Duodenal mucosa (tissue), 2 donors: ENCODE data around the gene CDH2.

Experiments used
- H3K27ac ChIP-seq: one replicate; pipeline ENCODE4 v1.7.0; 2013; ENCODE audit warnings: low read depth, low read length
- H3K27me3 ChIP-seq, 2 donors: one replicate each; pipeline ENCODE4 v1.7.0; 2013; ENCODE audit warnings: low read length in 2 of 2, control low read depth in 1 of 2; ENCODE audit not compliant: insufficient read depth in 2 of 2, control insufficient read depth in 1 of 2
- H3K36me3 ChIP-seq, 2 donors: one replicate each; pipeline ENCODE4 v1.7.0; 2013; ENCODE audit warnings: low read length in 2 of 2, control low read depth in 1 of 2; ENCODE audit not compliant: insufficient read depth in 2 of 2, control insufficient read depth in 1 of 2
- H3K4me1 ChIP-seq, 2 donors: one replicate each; pipeline ENCODE4 v1.7.0; 2013; ENCODE audit warnings: low read length in 2 of 2, control low read depth in 1 of 2; ENCODE audit not compliant: insufficient read depth in 2 of 2, control insufficient read depth in 1 of 2
- H3K4me3 ChIP-seq, 2 donors: one replicate each; pipeline ENCODE4 v1.7.0; 2013; ENCODE audit warnings: low read length in 2 of 2, low read depth in 1 of 2
- H3K9ac ChIP-seq, 2 donors: one replicate each; pipeline ENCODE4 v1.7.0; 2013; ENCODE audit warnings: low read length in 2 of 2, low read depth in 1 of 2
- H3K9me3 ChIP-seq, 2 donors: one replicate each; pipeline ENCODE4 v1.7.0; 2013; ENCODE audit warnings: low read length in 2 of 2, control low read depth in 1 of 2; ENCODE audit not compliant: control insufficient read depth in 1 of 2

CDH2 gene

DNA sequence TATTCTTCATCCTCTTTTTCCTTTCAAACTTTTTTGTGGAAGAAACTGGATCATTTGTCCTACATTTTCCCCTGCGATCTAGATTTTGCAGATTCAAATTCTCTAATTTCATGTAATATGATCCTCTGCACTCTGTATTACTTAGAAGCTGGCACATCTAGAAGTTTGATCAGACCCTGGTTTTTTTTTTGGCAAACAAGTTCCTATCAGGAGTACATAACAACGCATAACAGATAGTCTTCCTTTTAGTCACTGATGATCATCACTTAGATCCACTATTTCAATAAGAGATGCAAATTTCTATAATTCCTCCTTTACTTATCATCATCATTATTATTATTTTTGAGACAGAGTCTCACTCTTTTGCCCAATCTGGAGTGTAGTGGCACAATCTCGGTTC, 117.1 kb downstream of the CDH2 start:
- no peaks in the 10 kb centered on the region for H3K36me3 ChIP-seq
- no peak overlapping the region for H3K9ac ChIP-seq
- no peaks in the 10 kb centered on the region for H3K27me3 ChIP-seq
- H3K9me3 ChIP-seq: no peaks in the 10 kb centered on the region
- no peaks in the 10 kb centered on the region for H3K4me1 ChIP-seq
- H3K4me3 ChIP-seq: no peak overlapping the region
- no peak overlapping the region for H3K27ac ChIP-seq

DNA sequence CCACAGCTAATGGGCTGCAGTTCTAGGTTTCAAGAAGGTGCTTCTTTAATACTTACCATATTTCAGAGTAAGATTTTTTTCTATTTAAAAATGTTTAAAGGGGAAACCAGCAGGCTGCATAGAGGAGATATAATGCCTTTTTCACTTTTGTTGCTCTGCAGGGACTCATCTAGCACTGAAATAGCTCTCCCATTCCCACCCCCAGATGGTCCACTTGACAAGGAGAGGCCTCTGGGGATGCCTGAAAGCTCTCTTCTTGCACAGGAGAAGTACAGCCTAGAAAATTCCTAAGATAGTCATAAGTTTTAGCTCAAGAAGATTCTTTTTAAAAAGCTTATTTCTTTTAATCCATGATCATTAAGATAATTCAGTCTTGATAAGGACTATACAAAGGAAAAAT, 126.4 kb downstream of the CDH2 start:
- Histone ChIP-seq H3K9ac (no peak overlapping the region), H3K4me3 (no peak overlapping the region), H3K36me3 (no peaks in the 10 kb centered on the region), H3K27ac (no peak overlapping the region), H3K27me3 (no peaks in the 10 kb centered on the region), H3K4me1 (no peaks in the 10 kb centered on the region), H3K9me3 (no peaks in the 10 kb centered on the region)

- no peaks in the 10 kb centered on the region for H3K4me1 ChIP-seq
- no peaks in the 10 kb centered on the region for H3K9me3 ChIP-seq
- no peaks in the 10 kb centered on the region for H3K36me3 ChIP-seq
- no peaks in the 10 kb centered on the region for H3K27me3 ChIP-seq
- H3K27ac ChIP-seq: no peak overlapping the region
- no peak overlapping the region for H3K4me3 ChIP-seq
- no peak overlapping the region for H3K9ac ChIP-seq
Measured at GRCh38 chr18:28048612-28049011, 128.3 kb downstream of the CDH2 start.

GRCh38 chr18:28045880-28046279, 131.1 kb downstream of the CDH2 start:
- H3K9ac ChIP-seq: no peak overlapping the region
- H3K4me1 ChIP-seq: no peaks in the 10 kb centered on the region
- no peak overlapping the region for H3K27ac ChIP-seq
- no peaks in the 10 kb centered on the region for H3K36me3 ChIP-seq
- H3K4me3 ChIP-seq: no peak overlapping the region
- no peaks in the 10 kb centered on the region for H3K27me3 ChIP-seq
- no peaks in the 10 kb centered on the region for H3K9me3 ChIP-seq

GRCh38 chr18:28045176-28045810, 131.6 kb downstream of the CDH2 start:
- Histone ChIP-seq H3K4me3 (no peak overlapping the region), H3K9me3 (no peaks in the 10 kb centered on the region), H3K27ac (no peak overlapping the region), H3K27me3 (no peaks in the 10 kb centered on the region), H3K36me3 (no peaks in the 10 kb centered on the region), H3K4me1 (no peaks in the 10 kb centered on the region), H3K9ac (no peak overlapping the region)

GRCh38 chr18:28044036-28044435, 132.9 kb downstream of the CDH2 start:
- no peaks in the 10 kb centered on the region for H3K27me3 ChIP-seq
- H3K4me1 ChIP-seq: no peaks in the 10 kb centered on the region
- H3K36me3 ChIP-seq: no peaks in the 10 kb centered on the region
- no peaks in the 10 kb centered on the region for H3K9me3 ChIP-seq
- no peak overlapping the region for H3K4me3 ChIP-seq
- H3K27ac ChIP-seq: no peak overlapping the region
- H3K9ac ChIP-seq: no peak overlapping the region

DNA sequence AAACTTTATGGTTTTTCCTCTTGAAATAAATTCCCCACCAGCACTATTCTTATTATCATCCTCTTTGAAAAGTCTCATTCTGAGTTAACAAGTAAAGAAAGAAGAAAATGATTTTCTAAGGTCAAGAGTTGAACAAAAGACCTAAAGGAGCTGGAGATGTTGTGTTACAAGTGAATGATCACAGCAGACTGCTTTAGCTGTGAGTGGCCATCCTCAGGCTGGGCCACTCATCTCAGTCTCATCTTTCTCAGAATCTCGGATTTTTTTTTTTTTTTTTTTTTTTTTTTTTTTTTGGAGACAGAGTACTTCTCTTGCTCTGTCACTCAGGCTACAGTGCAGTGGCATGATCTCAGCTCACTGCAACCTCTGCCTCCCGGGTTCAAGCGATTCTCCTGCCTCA, 133.3 kb downstream of the CDH2 start:
- H3K4me3 ChIP-seq: no peak overlapping the region
- no peaks in the 10 kb centered on the region for H3K9me3 ChIP-seq
- no peak overlapping the region for H3K9ac ChIP-seq
- H3K27ac ChIP-seq: no peak overlapping the region
- no peaks in the 10 kb centered on the region for H3K27me3 ChIP-seq
- H3K36me3 ChIP-seq: no peaks in the 10 kb centered on the region
- no peaks in the 10 kb centered on the region for H3K4me1 ChIP-seq

DNA sequence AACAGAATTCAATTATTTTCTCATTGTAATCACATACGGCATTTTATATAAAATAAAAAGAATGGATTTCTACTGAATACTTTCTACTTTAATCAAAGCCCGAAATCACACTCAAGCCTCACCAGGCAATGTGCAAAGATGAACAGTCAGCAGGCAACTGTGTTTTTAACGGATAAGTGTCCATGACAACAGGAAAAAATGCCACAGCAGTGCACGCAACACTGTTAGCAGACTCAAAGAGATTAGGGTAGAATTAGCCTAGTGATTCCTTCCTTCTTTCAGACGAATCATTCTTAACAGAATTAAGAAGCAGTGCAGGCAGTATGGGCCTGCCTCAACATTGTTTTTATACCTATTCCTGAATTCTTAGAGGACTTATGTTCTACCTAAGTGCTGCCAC, 135.6 kb downstream of the CDH2 start:
- no peak overlapping the region for H3K4me3 ChIP-seq
- no peaks in the 10 kb centered on the region for H3K36me3 ChIP-seq
- no peaks in the 10 kb centered on the region for H3K9me3 ChIP-seq
- no peaks in the 10 kb centered on the region for H3K27me3 ChIP-seq
- no peaks in the 10 kb centered on the region for H3K4me1 ChIP-seq
- no peak overlapping the region for H3K27ac ChIP-seq
- no peak overlapping the region for H3K9ac ChIP-seq

GRCh38 chr18:28040716-28041115, 136.2 kb downstream of the CDH2 start:
- Histone ChIP-seq H3K27me3 (no peaks in the 10 kb centered on the region), H3K9ac (no peak overlapping the region), H3K36me3 (no peaks in the 10 kb centered on the region), H3K4me3 (no peak overlapping the region), H3K4me1 (no peaks in the 10 kb centered on the region), H3K27ac (no peak overlapping the region), H3K9me3 (no peaks in the 10 kb centered on the region)

DNA sequence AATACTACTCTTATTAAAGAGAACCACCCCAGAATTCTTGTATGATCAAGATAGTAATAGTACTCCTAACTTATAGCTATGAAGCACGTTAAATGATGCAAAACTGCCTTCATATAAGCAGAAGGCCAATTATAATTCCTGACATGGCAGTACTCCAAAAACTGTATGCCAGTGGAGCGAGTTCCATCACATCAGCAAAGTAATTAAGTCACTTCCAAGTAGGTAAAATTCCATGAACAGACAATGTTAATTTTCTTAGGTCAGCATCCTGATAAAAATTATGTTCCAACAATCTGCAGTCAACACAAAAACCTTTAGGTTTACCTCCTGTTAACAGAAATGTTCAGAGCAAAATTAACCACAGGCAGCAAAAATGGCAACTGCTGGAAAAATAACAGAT, 136.7 kb downstream of the CDH2 start:
- no peak overlapping the region for H3K9ac ChIP-seq

GRCh38 chr18:28039691-28040090, 137.2 kb downstream of the CDH2 start:
- Histone ChIP-seq H3K27ac (no peak overlapping the region), H3K9ac (no peak overlapping the region), H3K27me3 (no peaks in the 10 kb centered on the region), H3K36me3 (no peaks in the 10 kb centered on the region), H3K9me3 (no peaks in the 10 kb centered on the region), H3K4me1 (no peaks in the 10 kb centered on the region), H3K4me3 (no peak overlapping the region)

More for the DNA sequence above, 136.7 kb downstream of the CDH2 start:
- no peaks in the 10 kb centered on the region for H3K36me3 ChIP-seq
- H3K9me3 ChIP-seq: no peaks in the 10 kb centered on the region
- no peak overlapping the region for H3K27ac ChIP-seq
- no peak overlapping the region for H3K4me3 ChIP-seq
- no peaks in the 10 kb centered on the region for H3K4me1 ChIP-seq
- no peaks in the 10 kb centered on the region for H3K27me3 ChIP-seq
